Left colon (tissue), 2 donors: Measurements from ENCODE around the gene BTBD2. TPM values are rescaled to one million over a fixed set of nuclear protein-coding genes. Genes with fewer than 3 reads are reported as not detected.

Source experiments
- ATAC-seq: fragments of 200-7000 bp; cut with Tn5 transposase; one replicate; pipeline ENCODE4 v1.9.1; 2020; ENCODE audit warnings: mild to moderate bottlenecking, moderate library complexity
- DNase-seq, 2 donors: peaks; one replicate each; pipeline ENCODE4 v3.0.0-alpha.2; 2020
- intact Hi-C, 2 donors: fragments of 100-400 bp; cut with DNase I in 1 of 2; cut with micrococcal nuclease in 1 of 2; formaldehyde crosslinking; loops; one replicate each; pipeline versions ENCODE4 v1.11.2 to v1.14.0; 2022; cut with DNase I, micrococcal nuclease
- total RNA-seq, 2 donors: library from RNA; stranded (reverse); fragmentation: NEBNext Ultra II Directional; extraction: Animal tissue kit (Norgen Biotek cat#: 25700); gene quantifications; one replicate each; pipeline ENCODE4 v1.2.1, GENCODE V29; 2021
- donor health status: DM: no; HTN: no; CAD: no.
- donor health status: DM: yes; HTN: yes; CAD: no.

BTBD2 gene
- total RNA-seq, 2 donors from 2014 or later = 73.1 to 73.7 TPM

DNA sequence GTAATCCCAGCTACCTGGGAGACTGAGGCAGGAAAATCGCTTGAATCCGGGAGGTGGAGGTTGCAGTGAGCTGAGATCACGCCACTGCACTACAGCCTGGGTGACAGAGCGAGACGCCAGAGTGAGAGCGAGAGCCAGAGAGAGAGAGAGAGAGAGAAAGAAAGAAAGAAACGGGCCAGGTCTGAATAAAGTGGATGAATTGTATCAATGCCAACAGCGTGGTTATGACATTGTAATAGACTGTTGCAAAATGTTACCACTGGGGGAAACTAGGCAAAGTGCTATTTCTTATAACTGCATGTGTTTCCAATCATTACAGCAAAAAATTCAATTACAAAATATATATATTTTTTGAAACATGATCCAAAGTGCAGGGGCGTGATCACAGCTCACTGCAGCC, 11.8 kb upstream of the BTBD2 start:
- intact Hi-C loops = no loop called here
- DNase-seq = no peak
- no peak for ATAC-seq

DNA sequence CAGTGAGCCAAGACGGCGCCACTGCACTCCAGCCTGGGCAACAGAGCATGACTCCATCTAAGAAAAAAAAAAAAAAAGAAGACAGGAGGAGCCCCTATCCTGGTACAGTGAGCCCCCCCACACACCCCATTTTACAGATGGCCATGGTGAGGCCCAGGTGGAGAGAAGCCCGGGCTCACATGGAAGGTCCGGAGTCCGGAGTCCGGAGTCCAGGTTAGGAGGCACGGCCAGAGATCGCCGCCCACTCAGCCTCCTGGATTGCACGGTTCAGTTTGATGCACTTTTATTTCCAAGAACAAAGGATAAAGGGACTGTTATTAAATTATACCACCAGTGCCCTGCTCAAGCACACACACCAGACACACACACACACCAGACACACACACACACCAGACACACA, 11.3 kb upstream of the BTBD2 start:
- ATAC-seq = peak; percentile 77
- intact Hi-C loops = no loop called here
- peak; percentile 42 to 46 for DNase-seq

DNA sequence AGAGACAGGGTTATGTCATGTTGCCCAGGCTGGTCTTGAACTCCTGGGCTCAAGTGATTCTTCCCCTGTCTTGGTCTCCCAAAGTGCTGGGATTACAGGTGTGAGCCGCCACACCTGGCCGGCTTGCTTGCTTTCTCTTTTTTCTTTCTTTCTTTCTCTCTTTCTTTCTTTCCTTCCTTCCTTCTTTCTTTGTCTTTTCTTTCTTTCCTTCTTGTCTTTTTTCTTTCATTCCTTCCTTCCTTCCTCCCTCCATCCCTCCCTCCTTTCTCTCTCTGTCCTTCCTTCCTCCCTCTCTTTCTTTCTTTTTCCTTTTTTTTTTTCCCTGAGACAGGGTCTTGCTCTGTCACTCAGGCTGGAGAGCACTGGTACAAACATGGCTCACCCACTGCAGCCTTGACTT, 6.8 kb upstream of the BTBD2 start:
- no peak for DNase-seq
- intact Hi-C loops = no loop called here

DNA sequence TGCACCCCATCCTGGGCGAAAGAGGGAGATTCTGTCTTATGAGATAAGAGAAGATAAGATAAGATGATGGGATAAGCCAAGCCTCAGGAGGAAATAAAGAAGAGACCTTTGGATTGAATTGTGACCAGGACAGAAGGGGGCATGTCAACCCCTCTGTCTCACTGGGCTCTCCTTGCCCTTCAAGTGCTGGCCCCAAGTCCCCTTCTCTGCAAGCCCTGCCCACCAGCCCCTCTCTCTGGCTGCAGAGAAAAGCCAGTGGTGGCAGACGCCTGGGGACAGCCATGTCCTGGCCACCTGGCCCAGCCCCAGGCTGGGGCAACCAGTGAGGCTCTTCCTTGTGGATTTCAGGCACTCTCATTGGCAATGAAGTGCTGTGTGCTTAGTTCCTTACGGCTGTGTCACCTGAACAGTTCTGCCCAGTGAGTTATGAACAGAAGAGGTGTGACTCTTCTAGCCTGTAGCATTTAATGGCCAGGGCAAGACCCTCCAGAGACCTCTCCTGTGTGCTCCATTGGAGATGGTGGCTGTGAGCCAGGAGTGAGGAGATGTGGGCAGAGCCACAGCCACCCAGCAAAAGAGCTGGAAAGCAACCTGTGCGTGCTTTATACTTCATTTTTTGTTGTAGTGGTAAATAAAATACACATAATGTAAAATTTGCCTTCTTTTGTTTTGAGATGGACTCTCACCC, 6.1 kb upstream of the BTBD2 start:
- DNase-seq (no peak), ATAC-seq (peak; percentile 70)
- intact Hi-C loops = no loop called here

More for the DNA sequence above, 6.8 kb upstream of the BTBD2 start:
- no peak for ATAC-seq

DNA sequence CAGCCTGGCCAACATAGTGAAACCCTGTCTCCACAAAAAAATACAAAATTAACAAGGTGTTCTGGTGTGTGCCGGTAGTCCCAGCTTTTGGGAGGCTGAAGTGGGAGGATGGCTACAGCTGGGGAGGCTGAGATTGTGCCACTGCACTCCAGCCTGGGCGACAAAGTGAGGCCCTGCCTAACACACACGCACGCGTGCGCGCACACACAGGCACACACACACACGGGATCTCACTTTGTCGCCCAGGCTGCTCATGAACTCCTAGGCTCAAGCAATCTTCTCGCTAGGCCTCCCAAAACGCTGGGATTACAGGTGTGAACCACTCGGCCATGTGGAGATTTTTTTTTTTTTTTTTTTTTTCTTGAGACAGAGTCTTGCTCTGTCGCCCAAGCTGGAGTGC, 3.2 kb upstream of the BTBD2 start:
- ATAC-seq = no peak
- intact Hi-C loops = no loop called here
- DNase-seq = no peak

DNA sequence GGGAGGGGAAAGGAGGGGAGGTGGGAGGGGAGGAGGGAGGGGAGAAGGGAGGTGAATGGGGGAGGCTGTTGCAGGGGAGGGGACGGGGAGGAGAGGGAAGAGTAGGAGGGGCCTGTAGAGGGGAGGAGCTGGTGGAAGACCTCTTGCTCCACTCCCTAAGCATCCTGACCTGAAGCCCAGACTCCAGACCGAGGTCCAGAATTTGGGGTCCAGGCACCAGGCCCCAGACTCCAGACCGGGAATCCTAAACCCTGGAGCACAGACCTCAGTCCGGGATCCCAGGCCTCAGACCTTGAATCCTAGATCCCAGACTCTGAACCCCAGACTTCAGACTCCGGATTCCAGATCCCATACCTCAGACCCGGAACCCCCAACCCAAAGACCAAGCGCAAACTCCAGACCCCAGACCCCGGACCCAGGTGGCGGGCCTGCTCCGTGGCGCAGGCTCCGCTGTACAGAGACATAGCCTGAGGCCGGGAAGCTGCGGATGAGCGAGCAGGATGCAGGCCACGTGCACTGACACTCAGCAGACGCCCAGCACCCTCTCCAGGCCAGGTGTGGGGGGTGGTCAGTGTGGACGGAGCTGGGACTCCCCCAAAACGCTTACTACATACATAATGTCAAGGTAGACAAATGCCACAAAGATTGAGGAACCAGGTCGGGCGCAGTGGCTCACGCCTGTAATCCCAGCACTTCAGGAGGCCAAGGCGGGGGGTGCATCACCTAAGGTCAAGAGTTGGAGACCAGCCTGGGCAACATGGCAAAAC, 710 bp upstream of the BTBD2 start:
- peak; percentile 77 to 92 for DNase-seq
- intact Hi-C loops = no loop called here
- peak; percentile 88 for ATAC-seq

DNA sequence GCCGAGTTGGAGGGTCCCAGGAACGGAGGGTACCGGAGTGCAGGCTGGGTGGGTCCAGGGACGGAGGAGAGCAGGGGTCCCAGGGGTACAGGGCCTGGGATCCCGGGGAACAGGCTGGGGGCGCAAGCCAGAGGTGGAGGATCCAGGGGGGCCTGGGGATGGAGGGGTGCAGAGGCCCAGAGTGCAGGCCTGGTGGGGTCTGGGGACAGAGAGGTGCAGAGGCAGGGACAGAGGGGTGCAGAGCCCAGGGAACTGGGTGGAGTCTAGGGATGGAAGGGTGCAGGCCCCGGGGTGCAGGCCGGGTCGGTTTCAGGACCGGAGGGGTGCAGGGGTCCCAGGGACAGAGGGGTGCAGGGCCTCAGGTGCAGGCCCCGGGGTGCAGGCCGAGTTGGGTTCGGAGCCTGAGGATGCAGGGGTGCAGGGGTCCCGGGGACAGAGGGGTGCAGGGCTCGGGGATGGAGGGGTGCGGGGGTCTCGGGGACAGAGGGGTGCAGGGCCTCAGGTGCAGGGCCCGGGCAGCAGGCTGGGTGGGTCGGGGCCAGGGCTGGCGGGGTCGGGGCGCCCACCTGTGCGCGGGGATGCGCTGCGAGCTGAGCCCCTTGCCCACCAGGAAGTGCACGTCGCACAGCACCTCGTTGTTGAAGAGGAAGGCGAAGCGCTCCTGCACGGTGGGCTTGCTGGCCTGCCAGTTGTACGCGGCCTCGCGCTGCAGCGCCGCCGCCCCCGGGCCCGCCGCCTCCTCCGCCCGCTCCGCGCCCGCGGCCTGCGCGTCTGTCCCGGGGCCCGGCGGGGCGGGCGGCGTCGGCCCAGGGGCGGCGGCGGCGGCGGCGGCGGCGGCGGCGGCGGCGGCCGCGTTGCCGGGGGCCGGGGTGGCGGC, 545 bp downstream of the BTBD2 start:
- intact Hi-C loops = no loop called here
- ATAC-seq = peak; percentile 31
- no peak for DNase-seq

DNA sequence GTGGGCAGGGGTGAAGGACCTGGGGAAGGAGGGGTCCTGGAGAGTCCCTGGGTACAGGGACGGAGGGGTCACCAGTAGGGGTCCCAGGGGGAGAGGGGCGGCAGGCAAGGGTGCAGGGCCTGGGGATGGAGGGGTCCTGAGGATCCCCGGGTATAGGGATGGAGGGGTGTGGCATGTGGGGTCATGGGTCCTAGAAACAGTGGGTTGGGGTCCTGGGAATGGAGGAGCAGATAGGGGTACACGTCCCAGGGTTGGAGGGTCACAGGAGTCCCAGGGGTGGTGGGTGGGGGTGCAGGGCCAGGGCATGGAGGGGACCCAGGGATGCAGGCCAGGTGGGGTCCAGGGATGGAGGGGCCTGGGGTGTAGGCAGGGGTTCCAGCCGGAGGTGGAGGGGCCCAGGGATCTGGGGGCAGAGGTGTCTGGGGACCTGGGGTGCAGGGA, 1.4 kb downstream of the BTBD2 start:
- intact Hi-C loops = no loop called here
- ATAC-seq (no peak), DNase-seq (no peak)

DNA sequence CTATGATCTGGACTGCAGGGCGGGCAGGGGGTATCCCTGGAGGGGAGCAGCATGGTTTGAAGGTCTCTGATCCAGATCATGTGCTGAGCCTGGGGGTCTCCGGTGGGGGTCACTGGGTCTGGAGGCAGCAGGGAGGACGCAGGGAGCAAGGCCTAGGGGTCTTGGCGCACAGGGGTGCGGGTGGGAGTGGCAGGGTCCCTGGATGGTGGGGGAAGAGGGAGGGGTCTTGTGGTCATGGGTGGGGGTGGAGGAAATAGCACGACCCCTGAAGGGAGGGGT, 1.9 kb downstream of the BTBD2 start:
- intact Hi-C loops = no loop called here
- no peak for ATAC-seq
- DNase-seq = no peak

DNA sequence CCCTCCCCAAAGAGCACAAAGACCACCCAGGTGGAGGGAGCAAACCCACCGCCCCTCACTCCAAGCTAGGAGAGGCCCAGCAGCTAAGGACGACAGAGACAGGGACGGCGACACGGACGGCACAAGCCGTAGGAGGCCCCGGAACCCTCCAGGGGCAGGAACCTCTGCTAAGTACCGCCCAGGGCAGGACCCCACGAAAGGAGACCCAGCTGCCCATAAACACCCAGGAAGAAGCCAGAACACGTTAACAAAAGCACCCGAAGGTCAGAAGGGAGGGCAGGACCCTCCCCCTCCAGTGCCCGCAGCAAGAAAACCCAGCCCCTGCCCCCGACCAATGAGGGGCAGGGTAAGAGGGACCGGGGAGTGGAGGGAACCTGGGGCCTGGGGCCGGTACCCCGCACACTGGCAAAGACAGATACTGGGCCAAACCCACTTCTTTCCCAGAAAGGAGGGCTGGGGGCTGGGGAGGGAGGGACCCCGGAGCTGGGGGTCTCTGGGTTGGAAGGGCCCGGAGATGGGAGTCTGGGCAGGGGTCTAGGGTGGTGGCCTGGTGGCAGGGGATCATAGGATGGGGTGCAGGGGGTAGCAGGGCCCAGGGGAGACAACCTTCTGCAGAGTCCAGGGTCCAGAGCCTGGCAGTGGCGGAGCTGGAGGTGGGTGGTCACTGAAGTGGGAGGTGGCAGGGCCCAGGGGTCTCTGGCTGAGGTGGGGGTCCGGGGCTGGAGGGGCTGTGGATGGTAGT, 2.4 kb downstream of the BTBD2 start:
- ATAC-seq (no peak), DNase-seq (no peak)
- intact Hi-C loops = no loop called here

DNA sequence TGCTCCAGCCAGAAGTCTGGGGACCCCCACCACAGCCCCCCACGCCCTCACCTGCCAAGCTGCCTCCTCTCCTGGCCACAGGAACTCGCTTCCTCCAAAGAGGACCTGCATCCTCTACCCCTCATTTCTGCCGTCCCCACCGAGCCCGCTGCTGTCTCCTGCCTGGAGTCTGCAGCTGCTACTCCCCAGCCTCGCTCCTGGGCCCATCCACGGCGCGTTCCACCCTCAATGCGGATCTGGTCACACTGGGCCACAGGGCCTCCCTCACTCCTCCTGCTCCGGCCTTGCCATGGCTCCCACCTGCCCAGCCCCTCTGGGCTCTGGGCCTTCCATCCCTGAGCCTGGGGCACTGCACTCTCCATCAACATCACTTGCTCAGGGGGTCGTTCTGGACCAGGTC, 4.3 kb downstream of the BTBD2 start:
- intact Hi-C loops = no loop called here
- DNase-seq = no peak
- no peak for ATAC-seq

DNA sequence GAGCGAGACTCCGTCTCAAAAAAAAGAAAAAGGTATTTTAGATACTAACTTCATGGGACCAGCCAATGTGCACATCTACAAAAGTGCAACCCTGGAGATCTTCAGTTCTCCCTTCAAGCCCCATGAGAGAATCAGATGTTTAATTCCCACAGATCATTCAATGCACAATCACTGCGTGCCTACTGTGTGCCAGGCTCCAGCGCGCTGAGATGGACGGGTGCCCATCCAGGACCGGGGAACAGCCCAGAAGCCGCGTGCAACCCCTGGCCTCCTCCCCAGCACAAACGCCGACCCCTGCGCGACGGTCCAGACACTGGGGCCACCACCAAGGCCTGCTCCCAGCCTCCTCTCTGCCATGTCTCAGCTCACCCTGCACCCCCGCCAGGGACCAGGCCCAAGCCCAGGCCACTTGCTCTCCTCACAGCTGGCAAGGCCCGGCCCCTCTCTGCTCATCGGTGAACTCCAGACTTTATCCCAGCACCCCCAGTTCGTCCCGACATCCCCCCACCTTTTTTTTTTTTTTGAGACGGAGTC, 5.3 kb downstream of the BTBD2 start:
- ATAC-seq = no peak
- intact Hi-C loops = no loop called here
- no peak for DNase-seq

DNA sequence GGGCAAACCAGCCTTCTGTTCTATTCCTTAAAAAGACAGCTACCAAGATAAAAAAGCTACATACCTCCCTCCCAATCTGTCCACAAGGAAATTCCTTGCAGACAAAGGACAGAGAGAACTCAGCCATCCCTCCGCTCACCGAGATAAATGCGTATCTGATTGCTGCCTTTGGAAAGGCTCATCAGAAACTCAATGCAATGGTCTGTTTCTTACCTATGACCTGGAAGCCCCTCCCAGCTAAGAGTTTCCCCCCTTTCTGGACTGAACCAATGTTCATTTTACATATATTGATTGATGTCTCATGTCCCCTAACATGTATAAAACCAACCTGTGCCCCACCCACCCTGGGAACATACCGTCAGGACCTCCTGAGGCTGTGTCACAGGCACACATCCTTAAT, 11.6 kb downstream of the BTBD2 start:
- no peak for DNase-seq
- no peak for ATAC-seq
- intact Hi-C loops = no loop called here

DNA sequence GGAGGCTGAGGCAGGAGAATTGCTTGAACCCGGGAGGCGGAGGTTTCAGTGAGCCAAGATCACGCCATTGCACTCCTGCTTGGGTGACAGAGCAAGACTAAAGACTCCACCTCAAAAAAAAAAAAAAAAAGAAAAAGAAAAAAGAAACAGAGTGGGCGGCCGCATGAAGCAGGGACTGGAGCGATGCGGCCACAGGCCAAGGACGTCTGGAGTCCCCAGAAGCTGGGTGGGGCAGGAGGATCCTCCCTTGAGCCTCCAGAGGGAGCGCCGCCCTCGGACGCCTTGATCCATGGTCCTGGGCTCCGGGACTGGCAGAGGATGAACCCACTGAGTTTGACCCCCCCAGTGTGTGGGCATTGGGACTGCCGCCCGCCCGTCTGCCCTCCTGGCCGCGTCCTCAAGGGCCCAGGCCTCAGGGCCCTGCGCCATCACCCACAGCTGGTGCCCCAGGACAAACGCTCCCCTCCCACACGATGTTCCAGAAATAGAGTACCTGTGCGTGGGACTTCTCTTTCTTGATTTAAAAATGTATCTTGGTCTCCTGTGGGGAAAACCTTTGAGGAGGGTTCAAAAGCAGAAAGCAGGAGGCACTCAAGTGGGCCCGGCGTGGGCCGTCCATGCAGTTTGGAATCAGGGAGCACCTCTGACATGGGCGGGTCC, 15.5 kb downstream of the BTBD2 start:
- DNase-seq (no peak), ATAC-seq (no peak)
- intact Hi-C loops = no loop called here

DNA sequence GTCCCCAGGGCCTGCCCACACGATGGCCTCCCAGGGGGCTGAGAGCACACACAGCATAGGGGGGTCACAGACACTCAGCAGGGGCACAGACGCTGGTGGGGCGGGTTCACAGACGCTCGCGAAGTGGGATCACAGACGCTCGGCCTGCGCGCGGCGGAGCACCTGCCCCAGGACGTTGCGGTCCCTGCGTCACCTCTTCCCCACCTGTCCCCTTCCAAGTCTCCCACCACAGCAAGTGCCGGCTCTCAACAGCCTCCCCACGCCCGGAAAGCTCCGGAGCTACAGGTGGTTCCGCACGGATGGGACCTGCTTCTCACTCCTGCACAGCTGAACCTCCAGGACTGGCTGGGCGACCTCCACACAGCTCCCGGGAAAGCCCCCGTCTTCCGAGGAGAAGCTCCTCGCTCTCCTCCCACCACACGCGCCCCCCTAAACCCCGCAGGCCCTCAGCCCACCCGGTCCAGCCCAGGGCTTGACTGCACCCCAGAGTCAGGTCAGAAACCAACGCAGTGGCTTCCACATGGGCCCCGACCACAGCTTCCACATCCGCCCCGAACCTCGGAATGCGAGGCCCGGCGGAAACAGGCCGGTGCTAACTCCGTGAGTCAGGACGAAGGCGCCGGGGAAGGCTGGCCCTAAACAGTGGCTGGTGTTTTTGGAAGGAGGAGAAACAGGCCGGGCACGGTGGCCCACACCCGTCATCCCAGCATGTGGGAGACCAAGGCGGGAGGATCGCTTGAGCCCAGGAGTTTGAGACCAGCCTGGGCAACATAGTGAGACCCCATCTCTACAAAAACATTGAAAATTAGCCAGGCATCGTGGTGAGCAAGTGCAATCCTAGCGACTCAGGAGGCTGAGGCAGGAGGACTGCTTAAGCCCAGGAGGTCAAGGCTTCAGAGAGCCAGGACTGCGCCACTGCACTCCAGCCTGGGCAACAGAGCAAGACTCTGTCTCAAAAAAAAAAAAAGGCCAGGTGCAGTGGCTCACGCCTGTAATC, 16.5 kb downstream of the BTBD2 start:
- intact Hi-C loops = no loop called here
- DNase-seq = no peak
- ATAC-seq = no peak

DNA sequence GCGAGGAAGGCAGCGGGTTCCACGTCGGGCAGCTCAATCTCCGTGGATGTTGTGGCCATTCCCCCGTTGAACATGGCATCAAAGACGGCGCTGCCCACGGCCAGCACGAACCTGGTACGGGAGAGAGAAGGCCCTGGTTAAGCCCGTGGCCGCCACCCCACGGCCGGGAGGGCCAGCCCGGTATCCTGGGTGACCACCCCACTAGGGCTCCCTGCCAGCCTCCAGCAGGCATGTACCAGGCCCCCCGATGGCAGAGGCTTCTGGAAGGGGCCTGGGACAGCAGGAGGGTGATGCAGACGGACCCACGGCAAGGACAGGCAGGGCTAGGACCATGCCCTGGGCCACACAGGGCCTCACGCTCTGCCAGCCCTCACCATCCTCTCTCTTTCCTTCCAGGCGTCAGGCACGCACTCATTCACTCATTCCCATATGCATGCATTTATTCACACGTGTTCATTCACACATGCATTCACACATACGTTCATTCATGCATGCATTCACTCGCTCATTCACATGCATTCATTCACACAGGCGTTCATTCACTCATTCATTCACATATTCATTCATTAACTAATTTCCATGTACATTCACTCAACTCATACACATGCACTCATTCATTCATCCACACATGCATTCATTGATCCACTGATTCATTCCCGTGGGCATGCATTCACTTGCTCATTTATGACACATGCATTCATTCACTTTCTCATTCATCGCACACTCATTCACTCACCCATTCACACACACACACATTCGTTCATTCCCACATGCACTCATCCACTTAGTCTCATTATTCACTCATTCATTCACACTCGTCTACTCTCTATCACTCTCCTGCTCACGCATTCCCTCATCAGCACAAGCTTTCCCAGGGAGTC, 17.9 kb downstream of the BTBD2 start:
- ATAC-seq (no peak), DNase-seq (no peak)
- intact Hi-C loops = no loop called here
